ENCODE results near the gene MAB21L3.
A peak's percentile ranks its signal among the peaks of the same experiment; 100 is the strongest.

MAB21L3 gene

DNA sequence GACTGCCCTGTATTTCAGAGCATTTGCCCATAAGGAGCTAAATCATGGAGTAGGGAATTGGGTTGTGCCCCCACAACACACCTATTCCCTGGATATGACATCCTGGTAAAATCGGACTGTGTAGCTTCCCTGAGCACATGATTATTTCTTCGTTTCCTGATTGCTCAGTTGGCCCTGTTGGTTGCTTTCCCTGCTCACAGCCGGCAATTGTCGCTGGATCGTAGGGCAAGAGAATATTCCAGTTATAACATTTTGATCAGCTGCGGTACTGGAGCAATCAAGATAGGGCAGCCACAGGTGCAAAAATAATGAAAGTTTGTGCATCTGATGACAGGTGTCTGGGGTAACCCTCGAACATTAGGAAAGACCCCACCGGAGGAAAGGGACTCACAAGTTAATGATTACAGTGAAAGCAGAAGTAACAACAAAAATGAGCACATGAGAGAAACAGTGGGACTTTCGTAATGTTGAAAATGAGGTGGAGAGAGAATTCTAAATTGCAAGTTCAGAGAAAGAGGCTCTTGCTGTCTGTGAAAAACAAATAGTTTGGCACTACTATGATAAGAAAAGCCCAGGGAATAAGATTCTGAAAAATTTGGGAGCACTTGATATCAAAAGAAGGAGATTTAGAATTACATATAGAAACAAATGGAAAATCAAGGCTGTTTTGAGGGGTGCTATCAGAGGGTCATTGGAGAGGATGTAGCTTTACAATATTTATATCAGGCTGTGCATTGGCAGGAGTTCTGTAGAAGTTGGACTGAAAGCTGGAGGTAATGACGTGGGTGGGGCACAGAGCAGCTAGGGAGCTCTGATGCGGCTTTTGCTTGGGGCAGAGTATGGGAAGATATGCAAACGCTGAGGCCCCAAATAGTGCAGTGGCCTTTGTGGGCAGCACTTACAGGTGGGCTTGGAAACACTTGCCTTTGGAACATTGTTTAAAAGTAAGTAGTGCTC is at the start of gene MAB21L3:
MAB21L3 (plus strand) TSS at position 833 of the 957 bp plus-strand sequence. CDS start 1,217 bp downstream, outside the sequence.
- DNase-seq (ENCODE audit: insufficient read length, low spot score) (no peak), FAIRE-seq (no peak)

DNA sequence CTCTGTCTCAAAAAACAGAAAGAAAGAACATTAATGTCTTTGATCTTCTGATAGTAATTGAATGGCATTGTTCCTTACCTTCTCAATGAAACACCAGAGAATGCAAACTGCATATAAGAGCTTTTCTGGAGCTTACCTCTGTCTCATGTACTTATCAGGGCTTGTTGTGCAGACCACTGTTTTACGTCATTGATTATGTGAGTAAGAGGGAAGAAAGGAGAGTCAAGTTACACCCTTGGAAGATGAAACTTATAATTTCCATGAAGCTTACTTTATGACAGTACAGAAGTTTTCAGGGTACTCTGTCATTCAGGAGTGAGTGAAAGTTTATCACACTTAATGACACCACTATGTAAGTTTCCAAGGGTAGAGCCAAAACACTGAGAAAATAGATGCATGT is 49.0 kb upstream of the MAB21L3 start:
- FAIRE-seq = no peak

DNA sequence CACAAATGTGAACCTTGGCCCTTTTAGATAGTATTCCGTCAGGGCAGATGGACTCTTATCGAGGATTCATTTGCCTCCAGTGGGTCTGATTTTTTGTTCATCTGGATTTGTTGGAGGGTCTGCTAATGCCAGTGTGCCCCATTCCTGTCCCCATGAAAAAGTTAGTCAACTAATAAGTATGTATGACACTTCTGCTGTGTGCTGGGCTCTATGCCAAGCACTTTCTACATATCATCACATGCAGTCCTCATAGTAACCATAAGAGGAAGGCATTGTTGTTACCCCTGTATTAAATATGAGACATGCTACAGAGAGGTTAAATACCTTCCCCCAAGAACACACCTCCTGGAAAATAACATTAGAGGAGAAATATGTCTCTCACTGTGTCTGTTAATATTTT is 46.6 kb upstream of the MAB21L3 start:
- DNase-seq (ENCODE audit: insufficient read length, low spot score) = no peak
- FAIRE-seq = no peak

More for the DNA sequence above, 49.0 kb upstream of the MAB21L3 start:
- no peak for DNase-seq (ENCODE audit: insufficient read length, low spot score)

DNA sequence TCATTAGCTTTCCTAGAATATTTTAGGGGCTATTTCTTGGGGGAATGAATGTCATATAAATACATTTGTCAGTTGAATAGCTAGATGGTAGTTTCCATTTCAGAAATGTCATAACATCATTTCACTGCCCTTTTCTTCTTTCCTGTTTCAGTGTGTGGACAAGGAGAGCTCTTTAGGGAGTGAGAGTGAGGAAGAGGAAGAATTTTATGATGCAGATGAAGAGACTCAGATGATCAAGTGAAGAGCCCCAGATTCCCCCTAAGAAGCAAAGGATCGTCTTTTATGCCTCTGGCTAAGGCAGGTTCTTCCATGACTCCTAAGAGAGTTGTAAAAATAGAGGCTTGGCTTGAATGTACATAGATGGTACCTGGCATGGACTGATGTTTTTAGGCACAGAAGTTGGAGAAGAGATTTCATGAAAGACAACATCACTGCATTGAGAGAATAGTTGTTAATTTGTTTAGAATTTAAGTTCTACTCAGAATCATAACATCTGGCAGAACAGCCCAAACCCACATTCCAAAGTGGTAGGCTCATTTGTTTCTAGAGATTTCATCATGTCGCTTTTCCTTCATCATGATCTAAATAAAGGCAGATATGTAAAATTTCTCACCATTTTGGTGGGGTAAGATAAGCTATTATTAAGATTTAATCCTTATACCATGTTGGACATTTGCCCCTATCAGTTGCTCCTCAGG is 44.2 kb upstream of the MAB21L3 start:
- no peak for DNase-seq (ENCODE audit: insufficient read length, low spot score)
- FAIRE-seq = no peak

DNA sequence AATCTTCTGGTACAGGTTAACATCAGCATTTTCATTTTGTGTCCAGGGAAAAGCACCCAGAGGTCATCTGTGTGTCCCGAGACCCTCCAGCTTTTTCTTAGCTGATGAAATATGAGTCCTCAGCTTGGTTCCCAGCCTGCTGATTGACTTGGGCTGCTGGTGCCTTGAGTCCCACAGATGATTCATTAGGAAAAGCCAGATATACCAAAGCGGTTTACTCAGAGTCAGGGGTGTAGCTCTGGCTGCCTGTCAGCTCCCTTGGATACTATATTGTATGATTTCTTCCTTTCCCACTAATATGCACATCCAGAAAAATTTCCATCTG is 43.7 kb upstream of the MAB21L3 start:
- no peak for FAIRE-seq
- DNase-seq (ENCODE audit: insufficient read length, low spot score) = peak; percentile 2

DNA sequence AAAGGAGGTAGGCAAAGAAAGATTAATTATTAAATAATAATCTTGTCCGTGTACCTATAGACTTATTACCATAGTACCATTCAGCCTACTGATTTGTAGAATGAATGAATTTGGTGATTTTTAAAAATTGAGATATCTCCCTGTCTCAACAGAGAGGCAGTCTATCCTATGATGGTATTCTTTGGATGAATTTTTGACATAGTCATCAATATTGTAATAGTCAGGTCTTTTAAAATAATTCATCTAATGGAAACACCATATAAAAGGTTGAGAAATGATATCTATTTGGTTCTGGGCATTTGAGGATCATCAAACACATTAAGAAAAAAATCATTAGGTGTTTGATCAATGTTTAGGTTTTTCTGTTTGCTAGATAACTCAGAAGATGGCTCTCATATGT is 35.6 kb upstream of the MAB21L3 start:
- no peak for DNase-seq (ENCODE audit: insufficient read length, low spot score)
- no peak for FAIRE-seq

DNA sequence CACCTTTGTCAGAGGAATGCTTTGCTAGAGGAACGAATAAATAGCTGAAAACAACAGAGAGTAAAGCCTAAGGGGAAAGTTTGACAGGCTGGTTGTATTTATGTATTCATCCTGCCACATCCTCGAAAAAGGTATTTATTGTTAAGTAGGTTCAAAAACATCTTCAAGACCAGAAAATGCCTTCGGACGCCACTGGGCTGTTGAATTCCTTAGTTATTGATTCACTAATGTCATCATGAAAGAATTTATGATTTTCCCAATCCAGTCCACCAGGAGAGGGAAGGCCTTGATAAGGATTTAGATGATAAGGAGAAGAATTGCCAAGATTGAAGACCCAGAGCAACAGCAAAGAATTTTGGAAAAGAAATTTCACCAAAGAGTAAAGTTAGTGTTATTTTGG is 35.2 kb upstream of the MAB21L3 start:
- DNase-seq (ENCODE audit: insufficient read length, low spot score) = peak; percentile 5
- FAIRE-seq = no peak

DNA sequence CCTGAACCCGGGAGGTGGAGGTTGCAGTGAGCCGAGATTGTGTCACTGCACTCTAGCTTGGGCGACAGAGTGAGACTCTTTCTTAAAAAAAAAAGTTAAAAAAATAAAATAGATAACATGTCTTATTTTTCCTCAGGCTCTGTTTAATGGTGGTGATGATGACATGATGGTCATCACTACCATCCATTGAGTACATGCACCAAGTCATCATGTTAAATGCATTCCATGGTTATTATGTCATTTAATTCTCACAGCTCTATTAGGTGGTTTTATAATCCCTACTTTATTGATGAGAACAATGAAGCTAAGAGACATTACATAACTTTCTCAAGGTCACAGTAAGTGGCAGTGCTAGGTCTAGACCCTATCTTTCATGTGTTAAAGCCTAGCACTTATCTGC is 34.4 kb upstream of the MAB21L3 start:
- FAIRE-seq = no peak
- DNase-seq (ENCODE audit: insufficient read length, low spot score) = no peak

DNA sequence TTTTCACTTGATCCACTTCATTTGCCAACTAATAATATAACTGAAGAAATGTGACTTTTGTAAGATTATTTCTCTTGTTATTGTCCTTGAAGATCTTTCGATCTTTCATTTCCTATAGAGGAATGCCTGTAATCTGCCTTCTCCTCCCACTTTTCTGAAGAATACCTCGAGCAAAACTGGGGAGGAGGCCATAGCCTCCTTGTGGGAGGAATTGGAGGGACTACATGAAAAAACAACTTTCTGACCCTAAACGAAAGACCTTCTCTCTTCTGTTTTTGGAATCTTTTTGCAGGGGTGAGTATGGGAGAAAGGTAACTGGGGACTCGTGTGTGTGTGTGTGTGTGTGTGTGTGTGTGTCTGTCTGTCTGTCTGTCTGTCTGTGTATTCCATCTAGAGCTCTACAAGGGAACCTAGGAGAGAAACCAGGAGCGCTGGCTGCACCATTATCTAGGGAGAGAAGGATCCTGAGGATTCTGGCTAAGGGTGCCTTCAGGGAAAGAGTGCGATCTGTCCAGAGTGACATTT is 32.4 kb upstream of the MAB21L3 start:
- FAIRE-seq = no peak
- DNase-seq (ENCODE audit: insufficient read length, low spot score) = no peak

DNA sequence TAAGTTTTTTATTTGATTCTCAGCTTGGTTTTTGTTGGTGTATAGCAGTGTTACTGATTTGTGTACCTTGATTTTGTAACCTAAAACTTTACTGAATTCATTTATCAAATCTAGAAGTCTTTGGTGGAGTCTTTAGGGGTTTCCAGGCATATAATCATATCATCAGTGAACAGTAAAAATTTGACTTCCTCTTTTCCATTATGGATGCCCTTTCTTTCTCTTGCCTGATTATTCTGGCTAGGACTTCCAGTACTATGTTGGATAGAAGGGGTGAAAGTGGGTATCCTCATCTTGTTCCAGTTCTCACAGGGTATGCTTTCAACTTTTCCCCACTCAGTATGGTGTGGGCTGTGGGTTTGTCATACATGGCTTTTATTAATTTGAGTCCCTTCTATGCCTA is 23.6 kb upstream of the MAB21L3 start:
- DNase-seq (ENCODE audit: insufficient read length, low spot score) (no peak), FAIRE-seq (no peak)

DNA sequence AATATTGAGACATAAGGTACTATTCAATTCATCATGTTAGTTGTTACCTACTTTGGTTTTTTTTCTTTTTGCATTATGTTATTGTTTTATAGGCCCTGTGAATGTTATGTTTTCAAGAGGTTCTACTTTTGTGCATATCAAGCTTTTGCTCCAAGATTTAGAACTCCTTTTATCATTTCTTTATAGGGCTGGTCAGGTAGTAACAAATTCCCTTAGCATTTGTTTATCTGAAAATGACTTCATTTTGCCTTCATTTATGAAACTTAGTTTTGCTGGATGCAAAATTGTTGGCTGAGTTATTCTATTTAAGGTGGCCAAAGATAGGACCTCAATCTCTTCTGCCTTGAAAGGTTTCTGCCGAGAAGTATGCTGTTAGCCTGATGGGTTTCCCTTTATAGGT is 21.3 kb upstream of the MAB21L3 start:
- no peak for FAIRE-seq
- no peak for DNase-seq (ENCODE audit: insufficient read length, low spot score)

DNA sequence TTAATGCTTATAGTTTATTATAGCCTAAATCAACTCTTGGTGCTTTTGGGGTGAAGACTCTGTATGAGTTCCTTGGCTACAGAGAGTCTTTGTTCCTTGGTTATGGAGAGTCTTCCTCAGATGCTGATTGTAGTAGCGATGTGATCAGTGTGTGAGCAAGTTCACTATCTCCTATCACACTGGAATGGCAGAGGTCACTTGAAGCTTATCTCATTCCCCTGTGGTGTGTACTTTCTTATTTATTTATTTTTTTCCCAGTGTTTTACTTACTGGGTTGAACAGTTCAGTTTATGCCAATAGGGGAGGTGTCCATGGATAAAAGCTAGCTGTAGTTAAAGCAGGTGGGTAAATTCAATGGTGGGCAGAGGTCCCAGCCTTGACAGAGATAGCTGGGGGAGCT is 20.1 kb upstream of the MAB21L3 start:
- no peak for FAIRE-seq

DNA sequence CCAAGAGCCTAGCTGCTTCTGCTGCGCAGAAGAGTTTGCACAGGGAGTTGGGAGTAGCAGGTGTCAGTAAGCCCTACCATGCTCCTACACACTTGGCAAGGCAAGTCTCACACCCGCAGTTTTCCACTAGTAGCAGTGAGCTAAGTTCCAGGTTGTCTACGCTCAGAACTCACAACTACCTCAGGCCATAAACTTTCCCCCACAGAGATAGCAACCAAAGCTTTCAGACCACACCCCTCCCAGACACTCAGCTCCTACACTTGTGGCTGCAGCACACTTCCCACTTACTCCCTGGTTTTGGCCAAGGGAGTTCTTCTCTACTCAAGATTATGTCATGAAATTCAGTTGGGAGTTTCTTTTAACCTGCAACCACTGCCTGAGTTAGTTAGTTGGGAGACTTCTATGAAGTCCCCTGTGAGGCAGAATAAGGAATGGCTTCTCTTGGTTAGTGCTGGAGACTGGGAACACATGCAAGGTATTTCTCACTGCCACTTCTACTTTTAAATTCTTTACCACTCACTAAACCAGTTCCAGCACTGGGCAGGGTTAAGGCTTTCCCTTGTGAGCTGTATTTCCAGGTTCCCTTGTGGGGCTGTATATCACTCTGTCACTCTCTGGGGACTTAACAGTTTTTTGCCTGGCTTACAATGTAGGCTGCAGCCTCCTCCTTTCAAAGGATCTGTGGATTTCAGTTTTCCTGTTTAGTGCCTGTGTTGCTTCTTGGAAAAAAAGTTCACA is 18.3 kb upstream of the MAB21L3 start:
- FAIRE-seq = no peak
- DNase-seq (ENCODE audit: insufficient read length, low spot score) = no peak

More for the DNA sequence above, 20.1 kb upstream of the MAB21L3 start:
- DNase-seq (ENCODE audit: insufficient read length, low spot score) = no peak

DNA sequence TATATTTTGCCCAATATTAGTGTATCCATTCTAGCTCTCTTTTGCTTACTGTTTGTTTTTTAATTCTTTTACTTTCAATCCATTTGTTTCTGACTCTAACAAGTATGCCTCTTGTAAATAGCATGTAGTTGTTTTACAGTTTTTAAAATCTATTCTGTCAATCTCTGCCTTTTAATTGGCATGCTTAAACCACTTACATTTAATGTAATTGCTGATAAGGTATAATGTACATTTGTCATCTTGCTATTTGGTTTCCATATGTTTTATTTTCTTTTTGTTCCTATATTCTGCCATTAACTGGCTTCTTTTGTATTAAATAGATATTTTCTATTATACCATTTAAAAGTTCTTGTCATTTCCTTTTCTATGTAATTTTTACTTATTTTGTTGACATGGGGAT is 16.2 kb upstream of the MAB21L3 start:
- FAIRE-seq (no peak), DNase-seq (ENCODE audit: insufficient read length, low spot score) (no peak)

DNA sequence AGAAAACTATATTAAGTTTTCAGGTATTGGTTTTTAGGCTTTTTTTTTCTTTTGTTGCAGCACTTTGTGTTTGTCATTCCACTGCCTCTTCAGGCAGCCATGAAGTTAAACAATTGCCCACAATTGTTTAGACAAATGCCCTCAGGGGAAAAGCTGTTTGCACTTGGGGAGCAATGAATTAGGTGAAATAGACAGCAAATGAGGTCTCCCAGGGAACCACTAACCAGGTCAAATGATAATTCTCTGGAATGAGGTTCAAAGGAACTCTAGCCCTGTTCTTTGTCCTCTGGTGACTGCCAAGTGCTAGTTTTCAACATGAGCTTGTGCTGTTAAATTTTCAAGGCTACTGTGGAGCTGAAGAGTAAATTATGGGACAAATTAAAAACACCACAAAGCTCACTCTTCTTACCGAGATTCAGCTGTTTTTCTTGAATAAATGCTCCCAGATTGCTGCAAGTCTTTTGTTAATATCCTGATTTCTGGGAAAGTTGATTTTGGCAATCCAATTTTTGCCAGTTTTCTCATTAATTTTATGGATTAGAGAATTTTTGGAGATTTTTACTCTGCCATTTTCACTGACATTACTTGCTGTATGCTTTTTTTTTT is 15.1 kb upstream of the MAB21L3 start:
- FAIRE-seq (no peak), DNase-seq (ENCODE audit: insufficient read length, low spot score) (no peak)

DNA sequence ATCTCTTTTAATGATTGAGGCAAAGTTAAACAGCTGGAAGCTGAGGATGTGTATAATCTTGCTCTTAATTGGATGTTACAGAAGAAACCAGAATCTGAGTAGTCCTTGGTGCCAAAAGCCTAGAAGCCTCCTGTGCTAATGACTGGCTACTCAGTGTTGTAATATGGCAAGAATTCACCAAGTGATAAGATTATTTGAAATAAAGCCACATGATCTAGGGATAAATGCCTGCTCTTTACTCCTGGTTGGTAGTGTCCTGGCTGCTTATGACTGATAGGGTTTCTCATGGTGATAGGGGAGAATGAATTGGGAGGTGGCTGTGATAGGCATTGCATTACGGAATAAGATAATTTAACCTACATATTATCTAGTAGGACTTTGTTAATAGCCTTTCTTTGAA is 13.6 kb upstream of the MAB21L3 start:
- FAIRE-seq (no peak), DNase-seq (ENCODE audit: insufficient read length, low spot score) (no peak)

DNA sequence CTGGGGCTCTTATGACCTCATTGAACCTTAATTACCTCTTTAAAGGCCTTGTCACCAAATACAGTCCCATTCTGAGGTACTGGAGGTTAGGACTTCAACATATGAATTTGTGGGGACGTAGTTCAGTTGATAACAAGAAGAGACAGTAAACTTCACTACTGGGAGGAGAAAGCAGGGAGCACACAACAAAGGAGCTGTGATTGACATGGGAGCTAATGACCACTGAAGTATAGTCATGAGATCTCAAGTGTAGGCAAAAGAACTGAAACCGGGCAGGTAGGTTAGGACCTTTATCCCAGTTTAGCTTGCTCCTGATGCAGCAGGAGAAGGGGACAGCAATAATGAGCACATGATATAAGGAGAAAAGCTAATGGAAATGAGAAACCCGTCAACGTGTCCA is 11.8 kb upstream of the MAB21L3 start:
- DNase-seq (ENCODE audit: insufficient read length, low spot score) = no peak
- FAIRE-seq = no peak

DNA sequence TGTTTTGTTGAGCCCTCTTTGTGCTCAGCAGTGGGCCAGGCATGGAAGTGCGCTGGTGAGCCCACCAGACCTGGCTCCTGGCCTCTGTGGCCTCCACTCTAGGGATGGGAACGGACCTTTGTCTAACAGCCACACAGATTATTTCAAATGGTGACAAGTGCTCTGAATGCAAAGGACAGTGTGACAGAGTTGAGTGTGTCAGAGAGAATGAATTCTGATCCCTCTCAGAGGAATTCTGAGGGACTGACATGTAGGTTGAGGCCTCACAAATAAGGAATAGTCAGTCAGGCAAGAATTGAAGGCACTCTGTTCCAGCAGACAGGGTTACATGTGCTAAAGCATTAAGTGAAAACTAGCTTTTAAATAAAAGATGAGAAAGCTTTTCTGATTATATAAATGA is 11.3 kb upstream of the MAB21L3 start:
- FAIRE-seq (no peak), DNase-seq (ENCODE audit: insufficient read length, low spot score) (no peak)

DNA sequence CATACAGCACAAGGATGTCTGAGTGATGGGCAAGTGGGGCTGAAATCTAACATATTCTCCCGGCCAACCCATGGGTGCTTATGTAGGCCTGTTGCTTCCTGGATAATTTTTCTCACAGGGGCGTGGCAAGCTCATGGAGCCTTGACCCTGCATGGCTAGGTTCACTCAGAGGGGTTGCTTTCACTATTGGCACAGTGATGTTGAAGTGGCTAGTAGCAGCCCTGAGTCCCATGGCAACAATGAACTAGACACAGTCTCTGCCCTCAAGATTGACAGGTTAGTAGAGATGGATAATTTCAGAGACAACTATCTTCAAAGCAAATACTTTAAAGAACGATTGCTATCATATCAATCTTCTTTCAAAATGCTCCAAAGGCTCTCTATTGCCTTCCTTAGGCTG is 6.5 kb upstream of the MAB21L3 start:
- no peak for FAIRE-seq

DNA sequence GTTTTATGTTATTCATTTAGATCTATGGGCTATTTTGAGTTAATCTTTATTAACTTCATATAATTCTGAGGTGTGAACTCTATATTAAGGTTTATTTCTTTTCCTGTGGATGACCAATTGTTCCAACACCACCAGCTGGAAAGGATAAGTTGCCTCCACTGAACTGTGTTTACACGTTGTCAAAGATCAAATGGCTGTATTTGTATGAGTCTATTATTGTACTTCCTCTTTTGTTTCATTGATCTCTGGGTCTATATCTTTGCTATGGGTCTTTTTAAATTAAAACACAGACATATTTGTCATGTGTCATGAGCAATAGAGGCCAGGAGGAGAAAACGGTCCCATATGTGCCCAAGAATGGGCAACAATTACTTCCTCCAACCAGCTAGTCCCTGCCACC is 5.2 kb upstream of the MAB21L3 start:
- FAIRE-seq = no peak
- DNase-seq (ENCODE audit: insufficient read length, low spot score) = no peak

More for the DNA sequence above, 6.5 kb upstream of the MAB21L3 start:
- no peak for DNase-seq (ENCODE audit: insufficient read length, low spot score)

DNA sequence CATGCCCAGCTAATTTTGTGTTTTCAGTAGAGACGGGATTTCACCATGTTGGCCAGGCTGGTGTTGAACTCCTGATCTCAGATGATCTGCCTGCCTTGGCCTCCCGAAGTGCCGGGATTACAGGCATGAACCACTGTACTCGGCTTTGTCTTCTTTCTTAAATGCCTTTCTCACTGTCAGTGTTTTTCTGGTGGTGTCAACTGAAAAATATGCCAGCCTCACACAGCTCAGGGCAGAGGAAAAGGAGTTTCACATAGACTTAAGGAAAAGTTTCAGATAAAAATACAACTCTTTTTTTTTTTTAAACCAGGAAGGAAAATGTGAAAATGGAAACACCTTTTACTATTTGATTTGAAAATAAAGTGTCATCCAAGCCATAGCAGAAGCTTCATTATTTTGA is 4.6 kb upstream of the MAB21L3 start:
- DNase-seq (ENCODE audit: insufficient read length, low spot score) (no peak), FAIRE-seq (no peak)

Data from HTR-8/SVneo (cell line).